Esophagus squamous epithelium (tissue), 4 donors: ENCODE results near the gene ZNF646.

Source experiments
- CTCF ChIP-seq, 6 experiments: fragments of 450-650 bp in 4 of 6; fragments of 200-600 bp in 2 of 6; sonication (generic) in 2 of 6; IDR thresholded peaks; one replicate each; pipeline ENCODE4 v1.5.1; 2016 to 2019; ENCODE audit warnings: antibody characterized with exemption in 6 of 6, mild to moderate bottlenecking in 4 of 6, moderate library complexity in 4 of 6
- POLR2A ChIP-seq, 4 donors: fragments of 450-650 bp; IDR thresholded peaks; one replicate each; pipeline ENCODE4 v1.6.1; 2017; ENCODE audit warnings: antibody characterized with exemption in 4 of 4, mild to moderate bottlenecking in 4 of 4, moderate library complexity in 3 of 4

GRCh38 chr16:31063495-31063842 is 10.8 kb upstream of the ZNF646 start:
- TF ChIP-seq CTCF (IDR thresholded peaks at IDR 0.05) (no peak), POLR2A (IDR thresholded peaks at IDR 0.05) (no peak)
